Measurements from ENCODE around the gene GDI2. TPM values are rescaled to one million over a fixed set of nuclear protein-coding genes. Genes with fewer than 3 reads are reported as not detected.
A peak's percentile ranks its signal among the peaks of the same experiment; 100 is the strongest.

The GDI2 gene
- total and polyA plus RNA-seq, 2 of the 13 experiments (the other 11 are each of a cell fraction or from before 2014, with no cell fraction given), result 153 to 477 TPM

GRCh38 chr10:5813341-5814109, at the start of gene GDI2 (continued):
- TF ChIP-seq ZNF83 (CRISPR knock-in tag; IDR thresholded peaks at IDR 0.05; ENCODE audit: borderline replicate concordance) (peak; percentile 90), KLF13 (CRISPR knock-in tag; IDR thresholded peaks at IDR 0.05) (no peak), KMT2B (CRISPR knock-in tag; IDR thresholded peaks at IDR 0.05) (peak; percentile 86), ZSCAN21 (CRISPR knock-in tag; IDR thresholded peaks at IDR 0.05; ENCODE audit: borderline replicate concordance) (peak; percentile 98), MEF2D (CRISPR knock-in tag; IDR thresholded peaks at IDR 0.05) (0 out of 2 replicates have a peak, but pooled peaks have one; percentile 68), IRF9 (CRISPR knock-in tag; IDR thresholded peaks at IDR 0.05; ENCODE audit: borderline replicate concordance) (peak; percentile 93), ATAD3A (CRISPR knock-in tag; IDR thresholded peaks at IDR 0.05) (no peak), SIN3B (IDR thresholded peaks at IDR 0.05; ENCODE audit: low read length) (0 out of 2 replicates have a peak, but pooled peaks have one; percentile 10), GRHL1 (CRISPR knock-in tag; conservative IDR thresholded peaks at IDR 0.05) (no peak), ZNF816 (CRISPR knock-in tag; IDR thresholded peaks at IDR 0.05; ENCODE audit: borderline replicate concordance) (peak; percentile 99), GPN1 (CRISPR knock-in tag; IDR thresholded peaks at IDR 0.05; ENCODE audit: borderline replicate concordance) (peak; percentile 57; the same call in 1 of the 2 replicates), SMAD3 (CRISPR knock-in tag; IDR thresholded peaks at IDR 0.05) (peak; percentile 41; the same call in 1 of the 2 replicates), JARID2 (CRISPR knock-in tag; IDR thresholded peaks at IDR 0.05; ENCODE audit: insufficient replicate concordance) (peak; percentile 32), DNMT1 (CRISPR knock-in tag; IDR thresholded peaks at IDR 0.05) (peak; percentile 53; the same call in 1 of the 2 replicates), ZNF704 (CRISPR knock-in tag; IDR thresholded peaks at IDR 0.05; ENCODE audit: borderline replicate concordance) (peak; percentile 94; the same call in 1 of the 2 replicates), CEBPG (CRISPR knock-in tag; IDR thresholded peaks at IDR 0.05) (0 out of 2 replicates have a peak, but pooled peaks have one; percentile 5), ZNF660 (CRISPR knock-in tag; IDR thresholded peaks at IDR 0.05; ENCODE audit: borderline replicate concordance, low read depth) (peak; percentile 85; the same call in 1 of the 2 replicates), RERE (CRISPR knock-in tag; IDR thresholded peaks at IDR 0.05; ENCODE audit: low read depth) (peak; percentile 82; the same call in 1 of the 2 replicates), ZNF761 (CRISPR knock-in tag; conservative IDR thresholded peaks at IDR 0.05) (no peak; the same call in 1 of the 2 replicates), ZNF124 (CRISPR knock-in tag; IDR thresholded peaks at IDR 0.05) (peak; percentile 72; the same call in 1 of the 2 replicates)
